Measurements from ENCODE around the gene SRSF12.
A peak's percentile ranks its signal among the peaks of the same experiment; 100 is the strongest.

GRCh38 chr6:89081423-89082322 is 36.2 kb downstream of the SRSF12 start:
- no peak for TF ChIP-seq SPI1 (IDR thresholded peaks at IDR 0.05; ENCODE audit: borderline replicate concordance, low read depth, low read length)
- TF ChIP-seq POU5F1 (IDR thresholded peaks at IDR 0.05; ENCODE audit: borderline replicate concordance, low read depth, low read length, partially characterized antibody), result no peak
- no peak for TF ChIP-seq NONO (IDR thresholded peaks at IDR 0.05; ENCODE audit: low read depth in 2 of 2, low read length in 1 of 2)
- no peak; the same call in 1 of the 2 replicates for TF ChIP-seq EP300 (IDR thresholded peaks at IDR 0.05; ENCODE audit: low read length)
- TF ChIP-seq SNAPC5 (CRISPR knock-in tag; IDR thresholded peaks at IDR 0.05), result no peak
- TF ChIP-seq ELK1 (CRISPR knock-in tag; IDR thresholded peaks at IDR 0.05), result no peak
- peak; percentile 87 for TF ChIP-seq JUND (IDR thresholded peaks at IDR 0.05; ENCODE audit: borderline replicate concordance, low read depth, low read length)
- peak; percentile 80; the same call in 2 of the 3 replicates for TF ChIP-seq JUND (tag; IDR thresholded peaks at IDR 0.05; ENCODE audit: borderline replicate concordance, low read depth, low read length)

Measured in K562 (cell line).